HG03571 (cell line): ENCODE results near the gene PRRX2.
"Not testable (repeated sequence)": the region's sequence is repeated elsewhere in the genome, so short reads cannot be mapped to it uniquely, and the experiment has no call there.

Experiments
- ATAC-seq: cut with Tn5 transposase; IDR thresholded peaks from one replicate; pipeline ENCODE4 v1.9.1; 2021; ENCODE audit not compliant: unreplicated experiment

Gene PRRX2

DNA sequence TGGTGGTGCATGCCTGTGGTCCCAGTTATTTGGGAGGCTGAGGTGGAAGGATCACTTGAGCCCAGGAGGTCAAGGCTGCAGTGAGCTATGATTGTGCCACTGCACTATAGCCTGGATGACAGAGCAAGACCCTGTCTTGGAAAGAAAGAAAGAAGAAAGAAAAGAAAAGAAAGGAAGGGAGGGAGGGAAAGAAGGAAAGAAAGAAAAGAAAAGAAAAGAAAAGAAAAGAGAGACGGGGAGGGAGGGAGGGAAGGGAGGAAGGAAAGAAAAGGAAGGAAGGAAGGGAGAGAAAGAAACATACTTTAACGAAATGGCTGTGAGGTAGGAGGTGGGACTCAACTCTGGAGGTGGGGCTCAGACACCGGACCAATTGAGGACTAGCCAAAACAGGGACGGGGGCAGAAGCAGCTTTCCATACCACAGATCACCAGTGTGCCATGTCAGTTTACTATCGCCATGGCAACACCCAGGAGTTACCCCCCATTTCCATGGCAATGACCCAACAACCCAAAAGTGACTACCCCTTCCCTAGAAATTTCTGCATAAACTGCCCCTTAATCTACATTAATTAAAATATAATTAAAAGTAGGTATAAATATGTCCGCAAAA lies 66.1 kb downstream of the PRRX2 start:
- no peak for ATAC-seq

DNA sequence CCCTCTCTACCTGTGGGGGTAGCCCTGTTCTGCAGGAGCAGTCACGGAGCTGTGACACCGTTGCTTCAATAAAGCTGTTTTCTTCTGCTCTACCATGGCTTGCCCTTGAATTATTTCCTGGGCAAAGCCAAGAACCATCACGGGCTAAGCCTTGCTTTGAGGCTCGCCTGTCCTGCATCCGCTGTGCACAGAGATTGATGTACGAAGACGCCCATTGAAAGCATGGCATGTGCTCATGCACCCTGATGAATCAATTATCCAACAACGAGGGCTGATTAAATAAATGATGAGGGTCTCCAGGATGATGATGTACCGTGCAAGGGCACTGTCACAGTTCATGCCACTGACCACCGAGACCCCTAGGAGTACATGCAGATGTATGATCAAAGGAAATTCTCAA lies 66.7 kb downstream of the PRRX2 start:
- no peak for ATAC-seq

DNA sequence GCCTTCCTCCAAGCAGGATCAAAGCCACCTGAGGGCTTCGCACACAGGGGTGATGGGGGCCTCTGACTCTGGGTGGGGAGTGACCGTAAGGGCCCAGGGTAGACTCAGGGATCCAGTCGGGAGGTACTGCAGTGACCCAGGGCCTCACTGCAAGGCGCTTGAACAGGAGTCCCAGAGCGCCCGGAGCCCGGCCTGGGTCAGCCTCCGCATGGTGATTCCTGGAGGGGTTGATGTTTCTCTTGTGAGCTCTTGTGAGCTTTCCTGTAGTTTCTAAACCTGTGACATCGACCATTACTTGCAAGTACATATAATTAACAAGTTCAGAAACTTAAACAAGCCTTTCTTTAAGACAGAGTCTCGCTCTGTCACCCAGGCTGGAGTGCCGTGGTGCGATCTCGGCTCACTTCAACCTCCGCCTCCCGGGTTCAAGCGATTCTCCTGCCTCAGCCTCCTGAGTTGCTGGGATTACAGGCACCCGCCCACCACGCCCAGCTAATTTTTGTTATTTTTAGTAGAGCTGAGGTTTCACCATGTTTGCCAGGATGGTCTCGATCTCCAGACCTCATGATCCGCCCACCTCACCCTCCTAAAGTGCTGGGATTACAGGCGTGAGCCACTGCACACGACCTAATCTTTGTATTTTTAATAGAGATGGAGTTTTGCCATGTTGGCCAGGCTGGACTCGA lies 67.6 kb downstream of the PRRX2 start:
- ATAC-seq = no peak

DNA sequence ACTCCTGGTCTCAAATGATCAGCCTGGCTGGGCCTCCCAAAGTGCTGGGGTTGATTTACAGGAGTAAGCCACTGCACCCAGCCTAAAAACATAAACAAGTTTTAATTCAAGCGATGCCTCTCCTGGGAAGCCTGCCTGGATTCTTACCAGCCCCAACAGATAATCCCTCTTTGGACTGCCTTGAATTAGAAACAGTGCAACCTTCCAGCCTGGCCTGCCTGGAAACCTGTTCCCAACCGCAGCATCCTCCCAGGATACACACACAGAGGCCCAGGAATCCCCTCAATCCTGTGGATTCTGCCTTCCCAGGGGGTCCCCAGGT lies 68.1 kb downstream of the PRRX2 start:
- ATAC-seq = no peak

DNA sequence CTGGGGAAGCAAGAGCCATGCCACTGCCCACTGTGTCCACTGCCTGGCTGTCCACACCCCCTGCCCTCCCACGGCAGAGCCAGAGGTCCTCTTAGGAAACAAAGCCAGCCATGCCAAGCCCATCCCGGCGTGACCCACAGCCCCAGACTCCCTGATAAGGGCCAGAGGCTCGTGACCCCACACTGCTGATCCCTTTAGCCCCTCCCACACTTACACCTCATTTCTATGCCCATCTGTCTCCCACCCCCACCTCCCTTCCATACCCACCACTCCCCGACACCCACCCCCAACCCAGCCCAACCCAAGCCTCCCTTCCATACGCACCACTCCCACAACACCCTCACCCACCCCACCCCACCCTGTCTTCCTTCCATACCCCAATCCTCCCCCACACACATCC lies 70.1 kb downstream of the PRRX2 start:
- ATAC-seq = no peak

DNA sequence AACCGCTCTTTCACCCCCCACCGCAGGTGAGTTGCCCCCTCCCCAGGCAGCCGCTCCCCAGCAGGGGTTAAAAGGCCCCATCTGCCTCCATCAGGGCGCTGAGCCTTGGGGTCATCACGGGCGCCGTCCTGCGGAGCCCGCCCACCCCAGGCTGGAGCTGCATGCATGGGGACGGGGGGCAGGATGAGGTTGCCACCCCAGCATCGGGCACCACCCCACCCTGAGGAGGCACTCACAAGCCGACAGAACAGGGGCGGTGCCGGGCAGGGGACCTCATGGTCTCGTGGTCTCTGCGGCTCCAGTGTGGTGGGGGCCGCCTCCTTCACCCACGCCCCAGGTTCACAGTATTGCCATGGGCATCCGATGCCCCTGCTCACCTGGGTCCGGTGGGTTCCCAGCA lies 70.9 kb downstream of the PRRX2 start:
- no peak for ATAC-seq

DNA sequence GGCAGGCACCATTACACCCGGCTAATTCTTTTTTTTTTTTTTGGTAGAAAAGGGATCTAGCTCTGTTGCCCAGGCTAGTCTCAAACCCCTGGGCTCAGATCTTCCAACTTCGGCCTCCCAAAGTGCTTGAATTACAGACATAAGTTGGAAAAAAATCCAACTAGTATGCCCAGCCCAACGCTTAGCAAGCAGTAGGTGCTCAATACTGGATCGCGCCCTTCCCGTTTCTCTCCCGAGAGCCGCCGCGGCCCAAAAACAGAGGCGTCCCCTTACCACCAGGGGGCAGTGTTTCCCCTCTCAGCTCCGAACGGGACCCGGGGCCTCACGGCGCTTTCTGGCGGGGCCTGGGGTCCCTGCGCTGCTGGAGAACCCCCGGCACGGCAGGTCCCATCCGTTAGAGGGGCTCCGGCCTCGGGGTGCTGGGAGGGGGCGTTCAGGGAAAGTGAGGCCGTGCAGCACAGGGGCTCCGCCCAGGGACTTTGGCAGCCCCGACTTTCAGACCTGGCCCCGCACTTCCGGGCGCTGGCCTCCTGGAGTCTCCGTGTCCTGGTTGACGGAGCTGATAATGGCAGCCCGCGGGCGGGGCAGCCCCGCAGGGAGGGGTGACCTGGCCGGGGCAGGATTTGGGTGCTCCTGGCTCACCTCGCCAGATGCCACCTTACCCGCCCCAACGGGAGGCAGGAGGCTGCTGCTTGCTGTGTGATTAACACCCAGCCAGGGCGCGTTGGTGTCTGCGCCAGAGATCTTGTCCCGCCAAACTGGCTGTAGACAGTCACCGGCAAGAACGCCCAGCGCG lies 72.2 kb downstream of the PRRX2 start:
- ATAC-seq = peak; percentile 49

DNA sequence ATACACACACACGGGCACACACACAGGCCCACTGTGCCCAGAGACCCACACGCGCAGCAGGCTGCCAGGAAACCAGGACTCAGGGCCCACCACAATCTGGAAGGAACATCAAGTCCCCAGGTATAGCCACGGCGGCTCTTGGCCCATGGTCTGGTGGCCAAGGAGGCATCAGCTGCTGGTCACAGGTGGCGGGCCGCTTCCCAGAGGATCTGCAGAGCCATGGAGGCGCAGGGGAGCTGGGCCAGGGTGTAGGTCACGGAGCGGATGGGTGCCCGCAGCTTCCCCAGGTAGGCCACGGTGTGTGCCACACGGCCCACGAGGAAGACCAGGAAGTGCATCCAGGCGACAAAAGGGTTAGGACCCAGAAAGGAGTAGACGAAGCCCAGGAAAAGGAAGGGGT lies 74.0 kb downstream of the PRRX2 start:
- ATAC-seq = no peak

DNA sequence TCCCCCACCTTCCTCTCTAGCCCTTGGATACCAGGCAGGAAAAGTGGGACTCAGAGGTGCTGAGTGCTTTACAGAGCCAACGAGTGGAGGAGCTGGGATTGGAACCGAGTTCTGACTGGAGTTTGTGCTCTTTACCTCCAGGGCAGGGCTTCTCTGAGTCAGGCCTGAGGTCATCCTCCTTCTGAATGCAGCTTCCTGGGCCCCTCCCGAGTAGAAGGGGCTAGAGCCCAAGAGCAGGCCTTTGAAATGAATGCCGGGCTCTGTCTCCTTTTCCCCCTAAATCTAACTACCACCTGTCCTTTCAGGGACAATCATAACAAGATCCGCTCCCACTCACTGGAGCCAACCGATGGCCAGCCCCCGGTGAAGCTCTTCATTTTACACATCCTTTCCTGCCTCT lies 74.7 kb downstream of the PRRX2 start:
- ATAC-seq = no peak

DNA sequence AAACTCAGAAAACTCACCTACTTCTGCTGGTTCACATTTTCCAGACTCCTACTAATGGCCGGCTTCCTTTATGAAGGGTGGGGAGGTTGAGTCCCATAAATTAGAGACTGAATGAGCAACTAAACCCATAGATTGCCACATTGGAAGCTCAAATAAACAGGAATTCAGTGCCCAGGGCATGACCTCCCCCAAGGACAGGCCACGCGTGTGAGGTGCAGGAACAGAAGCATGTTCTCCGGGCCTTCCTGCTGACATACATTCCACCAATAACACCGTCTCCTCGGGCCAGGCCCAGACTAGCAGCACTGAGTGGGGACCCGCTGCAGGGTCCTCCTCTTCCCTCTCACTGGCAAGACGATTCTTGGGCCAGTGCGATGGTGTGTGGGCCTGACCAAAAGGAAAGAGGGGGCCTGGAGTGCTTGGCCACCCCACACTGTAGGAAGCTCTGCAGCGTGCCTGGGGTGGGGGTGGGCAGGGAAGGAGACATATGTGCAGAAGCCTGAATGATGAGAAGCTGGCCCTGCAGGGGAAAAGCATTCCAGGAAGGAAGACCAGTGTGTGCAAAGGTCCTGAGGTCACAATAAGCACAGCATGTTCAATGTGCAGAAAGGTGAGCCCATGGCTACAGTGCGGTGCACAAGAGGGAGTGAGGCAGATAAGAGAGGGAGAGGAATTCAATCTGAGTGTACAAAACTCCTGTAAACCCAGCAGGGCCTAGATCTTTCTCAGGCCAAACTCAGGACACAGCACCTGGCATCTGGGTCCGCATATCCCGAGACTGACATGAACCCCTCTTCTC lies 75.4 kb downstream of the PRRX2 start:
- ATAC-seq = no peak

DNA sequence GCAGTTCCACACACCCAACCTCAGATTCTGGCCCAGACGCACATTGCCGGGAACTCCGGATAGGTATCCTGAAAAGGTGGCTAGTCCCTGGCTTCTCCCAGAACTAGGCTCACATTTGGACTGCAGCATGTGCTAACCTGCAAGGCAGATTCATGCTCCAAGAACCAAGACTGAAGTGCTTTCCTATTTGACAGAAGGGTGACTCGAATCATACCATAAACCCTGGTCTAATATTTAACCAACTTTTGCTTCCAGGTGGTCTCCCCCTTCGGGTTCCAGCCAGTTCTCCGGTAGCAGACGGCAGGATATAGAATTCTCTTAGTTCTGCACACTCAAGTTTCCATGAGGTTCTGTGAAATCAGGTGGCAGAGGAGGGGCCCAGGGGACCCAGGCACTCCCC lies 79.8 kb downstream of the PRRX2 start:
- no peak for ATAC-seq

DNA sequence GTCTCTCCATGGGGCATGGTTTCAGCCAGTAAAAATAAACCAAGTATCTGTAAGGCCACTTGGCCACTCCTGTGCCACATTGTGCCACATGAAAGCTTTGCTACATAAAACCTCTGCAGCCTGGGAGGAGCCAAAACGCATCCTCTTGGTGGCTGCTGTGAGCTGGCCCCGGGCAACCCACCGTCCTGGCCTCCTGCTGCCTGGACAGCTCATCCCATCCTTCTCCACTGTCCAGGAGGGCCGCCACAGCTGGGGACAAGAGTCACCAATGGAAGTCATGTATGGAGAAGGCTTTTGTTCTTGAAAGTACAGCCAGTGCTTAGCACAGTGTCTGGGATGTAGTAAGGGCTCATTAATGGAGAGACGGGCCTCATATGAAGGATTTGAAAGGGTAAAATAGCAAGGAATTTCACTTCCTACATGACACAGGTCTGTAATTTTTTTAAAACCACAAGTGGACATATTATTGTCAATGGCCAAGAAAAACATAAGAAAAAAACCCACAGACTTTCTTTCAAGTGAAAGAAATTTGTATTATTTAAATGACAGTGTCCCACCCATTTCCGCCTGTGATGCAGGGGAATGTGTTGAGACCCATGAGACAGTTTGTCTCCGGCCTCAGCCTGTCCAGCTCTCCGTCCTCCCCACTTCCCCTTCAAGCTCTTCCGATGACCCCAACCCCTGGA lies 80.8 kb downstream of the PRRX2 start:
- ATAC-seq = no peak

DNA sequence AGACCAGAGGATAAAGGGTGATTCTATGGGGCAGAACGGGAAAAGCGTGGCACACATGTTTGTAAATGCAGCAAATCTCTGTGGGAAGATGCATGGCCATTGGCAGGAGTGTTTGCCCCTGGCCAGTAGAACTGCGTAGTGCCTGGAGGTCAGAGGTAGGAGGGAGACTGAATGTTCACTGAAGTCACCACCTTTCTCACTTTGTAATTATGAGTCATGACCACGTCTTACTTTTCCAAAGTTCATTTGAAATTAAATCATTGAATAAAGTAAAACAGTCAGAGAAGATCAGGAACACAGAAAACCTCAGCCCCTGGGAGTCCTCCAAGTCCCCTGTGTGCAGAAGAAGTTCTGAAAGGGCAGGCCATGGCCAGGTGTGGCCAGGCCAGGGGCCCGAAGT lies 82.8 kb downstream of the PRRX2 start:
- no peak for ATAC-seq

DNA sequence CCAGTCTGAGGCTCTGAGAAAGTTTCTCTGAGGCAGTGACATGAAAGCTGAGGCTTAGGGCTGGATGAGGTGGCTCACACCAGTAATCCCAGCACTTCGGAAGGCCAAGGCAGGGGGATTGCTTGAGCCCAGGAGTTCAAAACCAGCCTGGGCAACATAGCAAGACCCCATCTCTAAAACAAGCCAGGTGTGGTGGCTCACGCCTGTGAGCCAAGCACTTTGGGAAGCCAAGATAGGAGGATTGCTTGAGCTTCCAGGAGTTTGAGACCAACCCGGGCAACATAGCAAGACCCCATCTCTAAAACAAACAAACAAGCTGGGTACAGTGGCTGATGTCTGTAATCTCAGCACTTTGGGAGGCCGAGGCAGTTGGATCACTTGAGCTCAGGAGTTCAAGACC lies 83.6 kb downstream of the PRRX2 start:
- ATAC-seq = not testable (repeated sequence)

DNA sequence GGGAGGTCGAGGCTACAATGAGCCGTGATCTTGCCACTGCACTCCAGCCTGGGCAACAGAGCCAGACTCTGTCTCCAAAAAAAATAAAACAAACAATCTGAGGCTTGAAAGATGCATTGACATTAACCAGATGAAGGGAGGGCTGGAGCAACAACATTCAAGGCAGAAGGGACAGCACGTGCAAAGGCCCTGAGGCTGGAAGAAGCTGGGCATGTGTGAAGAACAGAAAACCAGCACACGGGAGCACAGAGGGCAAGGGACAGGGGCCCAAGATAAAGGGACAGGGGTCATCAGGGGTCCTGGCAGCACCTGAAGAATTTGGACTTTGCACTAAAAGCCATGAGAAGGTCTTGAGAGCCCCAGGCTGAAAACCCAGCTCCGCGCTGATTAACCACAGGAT lies 84.1 kb downstream of the PRRX2 start:
- no peak for ATAC-seq

DNA sequence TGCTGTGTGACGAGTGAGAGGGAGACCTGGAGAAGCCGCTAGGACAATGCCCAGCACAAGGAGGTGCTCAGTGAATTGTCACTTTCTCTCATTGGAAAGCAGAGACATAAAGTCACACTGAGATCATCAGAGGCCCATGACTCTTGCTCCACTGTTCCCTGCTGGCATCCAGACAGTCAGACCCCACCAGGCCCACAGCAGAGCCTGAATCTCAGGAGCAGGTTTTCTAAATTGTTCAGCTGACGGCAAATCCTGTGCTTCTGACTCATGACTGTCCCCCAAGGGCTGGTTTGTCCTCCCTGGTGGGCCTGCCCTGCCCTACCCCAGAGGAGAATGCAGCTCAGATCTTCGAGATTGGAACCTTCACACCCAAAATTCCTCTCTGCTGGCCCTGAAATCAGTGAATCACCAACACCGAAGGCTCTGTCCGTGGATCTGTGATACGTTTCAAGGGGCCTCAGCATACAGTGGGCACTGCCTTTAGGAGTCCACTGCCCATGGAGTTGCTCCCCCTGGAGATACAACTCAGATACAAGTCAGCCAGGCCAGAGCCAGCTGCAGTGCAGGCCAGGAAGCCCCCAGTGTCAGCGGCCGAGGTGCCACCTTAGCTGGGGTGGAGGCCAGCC lies 84.7 kb downstream of the PRRX2 start:
- no peak for ATAC-seq

DNA sequence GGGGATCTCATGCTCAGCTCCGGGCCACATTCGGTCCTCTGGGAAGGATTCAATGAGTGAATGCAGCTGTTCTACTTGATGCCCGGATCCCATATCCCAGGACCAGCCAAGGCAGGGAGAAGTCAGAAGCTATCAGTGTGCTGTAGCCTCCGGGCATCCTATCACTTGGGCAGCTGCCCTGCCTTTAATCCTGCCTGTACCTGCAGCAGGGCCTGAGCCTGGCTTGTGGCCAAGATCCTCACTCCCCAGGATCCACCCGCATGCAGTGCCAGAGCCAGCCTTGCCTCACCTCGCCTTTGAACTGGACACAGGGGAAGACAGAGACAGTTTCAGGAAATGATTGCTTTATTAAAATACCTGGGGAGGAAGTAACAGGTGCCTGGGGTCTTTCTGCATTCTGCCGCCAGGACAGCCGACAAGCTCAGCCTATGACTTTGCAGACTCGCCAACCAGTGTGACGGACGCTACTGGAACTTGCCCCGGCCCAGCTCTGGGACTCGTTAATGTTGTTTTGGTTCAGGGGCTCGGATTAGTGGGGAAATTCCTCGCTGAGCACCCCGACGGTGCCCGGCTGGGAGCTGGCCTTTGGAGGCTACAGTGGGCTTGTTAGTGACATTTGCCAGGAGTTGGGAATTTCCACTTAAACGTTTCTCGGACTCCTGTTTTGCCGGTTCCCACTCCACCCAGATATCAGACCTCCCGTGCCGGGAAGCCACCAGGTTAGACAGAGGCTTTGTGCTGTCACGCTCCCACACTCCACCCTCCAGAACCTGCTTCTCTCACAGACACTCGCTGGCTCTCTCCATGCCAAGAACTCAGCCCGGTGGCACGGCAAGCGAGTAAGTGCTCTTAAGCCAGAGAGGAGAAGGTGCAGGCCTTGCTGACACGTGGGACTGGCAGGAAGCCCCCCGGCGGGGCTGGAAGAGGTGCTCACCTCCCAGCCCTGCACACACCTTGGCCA lies 86.7 kb downstream of the PRRX2 start:
- ATAC-seq = no peak

DNA sequence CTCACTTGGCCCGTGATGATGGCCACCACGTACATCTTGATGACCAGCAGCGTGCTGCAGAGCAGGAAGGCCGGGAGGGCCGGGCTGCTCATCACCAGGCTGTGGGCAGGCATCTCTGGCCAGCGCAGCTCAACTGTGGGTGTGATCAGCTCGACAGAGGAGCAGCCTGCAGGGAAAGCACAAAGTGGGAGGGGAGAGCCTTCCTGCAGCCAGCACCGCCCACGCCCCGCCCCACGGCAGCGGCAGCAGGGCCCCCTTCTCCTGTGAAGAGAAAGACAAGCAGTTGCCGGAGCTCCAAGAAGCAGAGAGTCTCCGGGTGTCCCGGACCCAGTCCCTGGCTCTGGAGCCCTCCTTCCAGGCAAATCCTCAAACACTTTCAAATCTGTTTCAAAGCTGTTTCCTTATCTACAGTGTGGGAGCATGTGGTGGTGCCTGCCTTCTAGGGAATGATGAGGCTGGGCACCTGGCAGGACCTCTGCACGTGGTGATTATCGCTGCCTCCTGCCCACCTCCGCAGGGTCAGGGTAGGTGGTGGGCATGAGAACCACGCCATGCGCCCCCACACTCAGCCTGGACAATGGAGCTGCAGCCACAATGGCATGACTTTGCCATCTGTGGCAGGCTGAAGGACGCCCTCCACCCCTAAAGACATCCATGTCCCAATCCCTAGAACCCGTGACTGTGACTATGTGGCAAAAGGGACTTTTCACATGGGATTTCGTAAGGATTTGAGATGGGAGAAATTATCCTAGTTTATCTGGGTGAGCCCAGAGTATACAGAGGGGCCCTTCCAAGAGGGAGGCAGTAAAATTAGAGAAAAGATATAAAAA lies 87.7 kb downstream of the PRRX2 start, which contains the start of gene PTGES:
Gene PTGES, minus strand, starts transcription at position 143 of the 830 bp plus-strand sequence. Its CDS starts 30 bp downstream, at position 113.
- no peak for ATAC-seq
